SU-DHL-6 (cell line): ENCODE data around the gene NUP188.

Experiments used
- EZH2phosphoT487 ChIP-seq: fragments of 200-600 bp; sonication (generic), shearing (Covaris generic); conservative IDR thresholded peaks from 2 replicates; pipeline ENCODE4 v1.6.1; 2018; ENCODE audit warnings: mild to moderate bottlenecking, antibody characterized with exemption, low read length, moderate library complexity, mixed read lengths
- TF ChIP-seq, protein P1 (sequence below): fragments of 200-600 bp; sonication (generic); IDR thresholded peaks from one replicate; pipeline ENCODE4 v1.5.1; 2017; ENCODE audit warnings: antibody characterized with exemption, mild to moderate bottlenecking, low read length, moderate library complexity; ENCODE audit not compliant: insufficient read depth, poor library complexity, severe bottlenecking

DNA sequence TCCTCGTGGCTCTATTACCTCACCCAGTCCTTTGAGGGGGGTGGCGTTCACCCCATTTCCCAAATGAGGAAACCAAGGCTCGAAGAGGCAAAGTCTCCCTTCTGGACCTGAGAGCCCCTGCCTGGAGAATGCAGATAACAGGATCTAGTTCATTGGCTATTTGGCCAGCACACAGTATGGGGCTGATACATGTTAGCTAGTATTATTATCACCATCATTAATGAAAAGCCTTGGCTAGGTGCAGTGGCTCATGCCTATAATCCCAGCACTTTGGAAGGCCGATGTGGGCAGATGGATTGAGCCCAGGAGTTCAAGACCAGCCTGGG is 76.4 kb downstream of the NUP188 start:
- TF ChIP-seq, protein P1, sequence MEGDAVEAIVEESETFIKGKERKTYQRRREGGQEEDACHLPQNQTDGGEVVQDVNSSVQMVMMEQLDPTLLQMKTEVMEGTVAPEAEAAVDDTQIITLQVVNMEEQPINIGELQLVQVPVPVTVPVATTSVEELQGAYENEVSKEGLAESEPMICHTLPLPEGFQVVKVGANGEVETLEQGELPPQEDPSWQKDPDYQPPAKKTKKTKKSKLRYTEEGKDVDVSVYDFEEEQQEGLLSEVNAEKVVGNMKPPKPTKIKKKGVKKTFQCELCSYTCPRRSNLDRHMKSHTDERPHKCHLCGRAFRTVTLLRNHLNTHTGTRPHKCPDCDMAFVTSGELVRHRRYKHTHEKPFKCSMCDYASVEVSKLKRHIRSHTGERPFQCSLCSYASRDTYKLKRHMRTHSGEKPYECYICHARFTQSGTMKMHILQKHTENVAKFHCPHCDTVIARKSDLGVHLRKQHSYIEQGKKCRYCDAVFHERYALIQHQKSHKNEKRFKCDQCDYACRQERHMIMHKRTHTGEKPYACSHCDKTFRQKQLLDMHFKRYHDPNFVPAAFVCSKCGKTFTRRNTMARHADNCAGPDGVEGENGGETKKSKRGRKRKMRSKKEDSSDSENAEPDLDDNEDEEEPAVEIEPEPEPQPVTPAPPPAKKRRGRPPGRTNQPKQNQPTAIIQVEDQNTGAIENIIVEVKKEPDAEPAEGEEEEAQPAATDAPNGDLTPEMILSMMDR, result no peak
- TF ChIP-seq EZH2phosphoT487, result no peak
